ENCODE measurements around the gene LRRC52.
A peak's percentile ranks its signal among the peaks of the same experiment; 100 is the strongest.
"Not testable (repeated sequence)": the region's sequence is repeated elsewhere in the genome, so short reads cannot be mapped to it uniquely, and the experiment has no call there.

Gene LRRC52

GRCh38 chr1:165581926-165582325 lies 38.1 kb downstream of the LRRC52 start:
- DNase-seq = no peak

GRCh38 chr1:165586398-165586797 lies 42.6 kb downstream of the LRRC52 start:
- DNase-seq = no peak

- not testable (repeated sequence) for DNase-seq
These were observed 47.6 kb downstream of the LRRC52 start for GRCh38 chr1:165591391-165591790.

- peak; percentile 76 to 77 for DNase-seq
These were observed 49.4 kb downstream of the LRRC52 start for GRCh38 chr1:165592945-165593823.

- DNase-seq = no peak
These were observed 51.6 kb downstream of the LRRC52 start for GRCh38 chr1:165595246-165595938.

- peak; percentile 97 to 99 for DNase-seq
These were observed 54.3 kb downstream of the LRRC52 start for GRCh38 chr1:165597883-165598675.

- DNase-seq = peak in 1 of 2 experiments; percentile 28
These were observed 54.9 kb downstream of the LRRC52 start for GRCh38 chr1:165598676-165599059.

GRCh38 chr1:165600793-165601192 lies 57.0 kb downstream of the LRRC52 start:
- no peak for DNase-seq

GRCh38 chr1:165603810-165604209 lies 60.0 kb downstream of the LRRC52 start:
- no peak for DNase-seq

GRCh38 chr1:165605246-165605645 lies 61.4 kb downstream of the LRRC52 start:
- no peak for DNase-seq

- DNase-seq = not testable (repeated sequence)
These were observed 62.9 kb downstream of the LRRC52 start for GRCh38 chr1:165606676-165607075.

GRCh38 chr1:165610866-165611265 lies 67.1 kb downstream of the LRRC52 start:
- DNase-seq = no peak

GRCh38 chr1:165612062-165612461 lies 68.3 kb downstream of the LRRC52 start:
- no peak for DNase-seq
